ENCODE data around the gene TBC1D22A.
A peak's percentile ranks its signal among the peaks of the same experiment; 100 is the strongest.

Gene TBC1D22A

GRCh38 chr22:47105085-47105484 is 342.6 kb downstream of the TBC1D22A start:
- H3K9me3 ChIP-seq (ENCODE audit: control insufficient read depth, low read length), result no peaks in the 10 kb centered on the region
- no peaks in the 10 kb centered on the region for H3K36me3 ChIP-seq (ENCODE audit: control insufficient read depth, insufficient read depth, low read length, severe bottlenecking)
- DNase-seq (ENCODE audit: low read depth), result no peak
- H3K4me3 ChIP-seq (ENCODE audit: low read length), result no peak overlapping the region
- H3K9ac ChIP-seq (ENCODE audit: low read length), result no peak overlapping the region
- no peaks in the 10 kb centered on the region for H3K27me3 ChIP-seq (replicated peaks; ENCODE audit: control insufficient read depth, insufficient read depth, low read length)
- H3K4me1 ChIP-seq (ENCODE audit: control insufficient read depth, insufficient read depth, low read length), result peaks cover 12% of the 10 kb centered on the region

DNA sequence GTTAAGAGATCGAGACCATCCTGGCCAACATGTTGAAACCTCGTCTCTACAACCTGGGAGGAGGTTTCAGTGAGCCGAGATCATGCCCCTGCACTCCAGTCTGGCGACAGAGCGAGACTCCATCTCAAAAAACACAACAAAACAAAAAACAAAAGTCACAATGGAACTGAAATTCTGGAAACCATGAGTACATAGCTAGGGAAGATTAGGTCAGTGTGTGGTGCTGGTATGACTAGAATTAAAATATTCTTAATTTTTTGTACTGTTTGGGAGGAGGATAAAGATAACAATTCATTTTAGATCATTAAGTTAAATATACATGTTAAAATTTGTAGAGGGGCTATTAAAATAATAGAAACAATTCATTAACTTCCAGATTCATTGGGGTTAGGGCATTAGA is 344.4 kb downstream of the TBC1D22A start:
- Histone ChIP-seq H3K9me3 (ENCODE audit: control insufficient read depth, low read length) (no peaks in the 10 kb centered on the region), H3K9ac (ENCODE audit: low read length) (no peak overlapping the region), H3K4me1 (ENCODE audit: control insufficient read depth, insufficient read depth, low read length) (peaks cover 23% of the 10 kb centered on the region), H3K4me3 (ENCODE audit: low read length) (no peak overlapping the region), H3K36me3 (ENCODE audit: control insufficient read depth, insufficient read depth, low read length, severe bottlenecking) (peaks cover 2% of the 10 kb centered on the region), H3K27me3 (replicated peaks; ENCODE audit: control insufficient read depth, insufficient read depth, low read length) (no peaks in the 10 kb centered on the region)
- DNase-seq (ENCODE audit: low read depth), result no peak

DNA sequence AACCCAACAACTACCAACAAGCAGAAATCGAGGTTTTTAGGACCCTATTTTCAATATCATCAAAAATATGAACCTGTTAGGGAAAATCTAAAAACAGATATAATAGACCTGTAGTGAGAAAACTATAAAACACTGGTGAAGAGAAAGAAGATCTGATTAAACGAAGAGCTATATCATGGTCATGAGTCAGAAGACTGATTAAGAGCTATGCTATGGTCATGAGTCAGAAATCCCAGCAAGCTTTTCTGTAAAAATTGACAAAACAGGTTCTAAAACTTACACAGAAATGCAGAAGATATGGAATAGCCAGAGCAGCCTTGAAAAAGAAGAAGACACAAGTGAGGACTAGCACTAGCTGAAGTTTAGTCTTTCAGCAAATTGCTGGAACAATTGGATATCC is 345.0 kb downstream of the TBC1D22A start:
- DNase-seq (ENCODE audit: low read depth), result peak; percentile 71
- Histone ChIP-seq H3K4me1 (ENCODE audit: control insufficient read depth, insufficient read depth, low read length) (peaks cover 23% of the 10 kb centered on the region), H3K9me3 (ENCODE audit: control insufficient read depth, low read length) (no peaks in the 10 kb centered on the region)

DNA sequence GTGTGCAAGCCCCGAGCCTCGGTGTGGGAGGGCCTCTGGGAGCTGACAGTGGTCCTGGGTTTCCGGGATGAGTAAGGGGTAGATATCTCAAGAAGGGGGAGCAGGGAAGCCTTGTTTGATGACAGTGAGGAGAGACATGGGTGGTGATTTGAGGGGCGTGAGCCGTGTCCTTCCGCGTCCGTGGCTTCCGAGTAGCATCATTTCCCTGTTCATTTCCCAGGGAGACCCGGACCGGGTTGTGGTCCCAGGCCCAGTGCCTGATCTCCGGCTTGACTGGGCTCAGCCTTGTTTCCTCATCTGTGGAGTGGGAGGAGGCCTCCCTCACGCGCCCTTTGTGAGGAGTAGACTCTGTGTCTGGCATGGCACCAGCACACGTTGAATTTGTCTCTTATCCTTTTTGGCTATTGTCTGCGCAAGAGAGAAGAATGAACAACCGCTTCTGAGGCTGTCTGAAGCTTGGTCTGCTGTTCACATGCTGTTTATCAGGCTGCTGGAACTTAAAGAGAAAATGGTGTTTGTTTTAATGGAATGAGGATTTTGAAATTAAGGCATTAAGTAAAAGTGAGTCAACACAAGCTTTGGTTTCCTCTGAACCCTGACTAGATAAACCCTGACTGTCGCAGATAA is 348.5 kb downstream of the TBC1D22A start:
- Histone ChIP-seq H3K4me1 (ENCODE audit: control insufficient read depth, insufficient read depth, low read length) (peaks cover 23% of the 10 kb centered on the region), H3K9ac (ENCODE audit: low read length) (no peak overlapping the region), H3K36me3 (ENCODE audit: control insufficient read depth, insufficient read depth, low read length, severe bottlenecking) (peaks cover 3% of the 10 kb centered on the region), H3K4me3 (ENCODE audit: low read length) (no peak overlapping the region), H3K9me3 (ENCODE audit: control insufficient read depth, low read length) (no peaks in the 10 kb centered on the region), H3K27me3 (replicated peaks; ENCODE audit: control insufficient read depth, insufficient read depth, low read length) (no peaks in the 10 kb centered on the region)
- no peak for DNase-seq (ENCODE audit: low read depth)

More for the DNA sequence above, 345.0 kb downstream of the TBC1D22A start:
- no peak overlapping the region for H3K9ac ChIP-seq (ENCODE audit: low read length)
- H3K27me3 ChIP-seq (replicated peaks; ENCODE audit: control insufficient read depth, insufficient read depth, low read length), result no peaks in the 10 kb centered on the region
- peaks cover 3% of the 10 kb centered on the region for H3K36me3 ChIP-seq (ENCODE audit: control insufficient read depth, insufficient read depth, low read length, severe bottlenecking)
- H3K4me3 ChIP-seq (ENCODE audit: low read length), result no peak overlapping the region

GRCh38 chr22:47111626-47112581 is 349.5 kb downstream of the TBC1D22A start:
- no peak for DNase-seq (ENCODE audit: low read depth)
- H3K9ac ChIP-seq (ENCODE audit: low read length), result no peak overlapping the region
- peaks cover 20% of the 10 kb centered on the region for H3K4me1 ChIP-seq (ENCODE audit: control insufficient read depth, insufficient read depth, low read length)
- H3K36me3 ChIP-seq (ENCODE audit: control insufficient read depth, insufficient read depth, low read length, severe bottlenecking), result peaks cover 3% of the 10 kb centered on the region
- H3K27me3 ChIP-seq (replicated peaks; ENCODE audit: control insufficient read depth, insufficient read depth, low read length), result no peaks in the 10 kb centered on the region
- no peak overlapping the region for H3K4me3 ChIP-seq (ENCODE audit: low read length)
- H3K9me3 ChIP-seq (ENCODE audit: control insufficient read depth, low read length), result no peaks in the 10 kb centered on the region

DNA sequence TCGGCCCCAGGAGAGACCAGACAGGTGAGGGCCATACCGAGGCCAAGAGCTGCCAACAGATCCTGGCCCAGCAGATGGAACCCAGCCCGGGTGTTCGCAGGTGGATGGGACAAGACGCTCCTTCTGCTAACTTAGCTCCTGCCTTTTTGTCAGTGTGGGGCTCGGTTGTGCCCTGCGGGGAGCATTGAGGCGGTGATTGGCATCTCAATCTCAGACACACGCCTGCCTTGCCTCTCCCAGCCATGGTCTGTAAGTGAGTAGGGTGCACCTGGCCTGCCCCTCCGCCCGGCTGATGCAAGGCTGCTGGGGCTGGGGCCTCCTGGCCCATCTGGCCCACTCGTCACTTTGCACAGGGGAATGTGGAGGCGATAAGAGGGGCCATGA is 350.1 kb downstream of the TBC1D22A start:
- Histone ChIP-seq H3K36me3 (ENCODE audit: control insufficient read depth, insufficient read depth, low read length, severe bottlenecking) (peaks cover 3% of the 10 kb centered on the region), H3K9me3 (ENCODE audit: control insufficient read depth, low read length) (no peaks in the 10 kb centered on the region), H3K27me3 (replicated peaks; ENCODE audit: control insufficient read depth, insufficient read depth, low read length) (no peaks in the 10 kb centered on the region), H3K9ac (ENCODE audit: low read length) (no peak overlapping the region), H3K4me1 (ENCODE audit: control insufficient read depth, insufficient read depth, low read length) (peaks cover 14% of the 10 kb centered on the region), H3K4me3 (ENCODE audit: low read length) (no peak overlapping the region)
- no peak for DNase-seq (ENCODE audit: low read depth)

DNA sequence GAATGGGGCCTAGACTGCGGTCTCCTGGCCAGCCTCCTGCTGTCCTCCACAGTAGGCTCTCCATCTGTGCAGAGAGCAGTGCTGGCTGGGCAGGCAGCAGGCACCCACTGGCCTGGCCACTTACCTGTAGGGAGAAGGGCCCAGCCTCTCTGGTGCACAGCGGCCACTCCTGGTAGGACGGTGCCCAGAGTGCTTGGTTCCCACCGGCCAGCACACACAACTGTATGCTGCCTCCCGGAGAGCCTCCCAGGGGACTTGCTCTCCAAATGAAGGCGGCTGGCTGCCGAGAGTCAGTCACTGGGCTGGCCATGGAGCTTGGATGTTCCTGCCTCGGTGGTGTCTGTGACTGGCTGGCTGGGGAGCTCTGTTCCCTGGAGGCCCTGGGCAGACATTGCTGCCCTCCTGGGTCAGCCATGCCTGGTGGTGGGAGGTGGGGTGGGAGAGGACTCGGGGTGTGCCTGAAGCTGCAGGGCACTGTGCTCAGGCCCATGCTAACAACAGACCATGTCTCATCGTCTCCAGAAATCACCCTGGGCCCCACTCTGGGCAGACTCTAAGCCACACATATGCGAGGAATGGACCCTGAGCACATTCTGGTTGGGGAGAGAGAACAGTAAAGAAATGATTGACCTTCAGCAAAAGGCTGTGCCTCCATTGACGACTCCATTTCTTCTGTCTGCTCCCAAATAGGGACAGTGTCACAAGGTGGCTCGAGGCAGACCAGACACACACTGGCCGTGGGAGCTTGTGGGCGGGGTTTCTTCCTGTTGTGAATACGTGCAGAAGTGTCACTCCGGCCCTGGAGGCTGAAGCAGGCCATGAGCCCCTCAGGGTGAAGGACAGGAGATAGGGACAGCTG is 350.8 kb downstream of the TBC1D22A start:
- Histone ChIP-seq H3K36me3 (ENCODE audit: control insufficient read depth, insufficient read depth, low read length, severe bottlenecking) (peaks cover 3% of the 10 kb centered on the region), H3K4me1 (ENCODE audit: control insufficient read depth, insufficient read depth, low read length) (peaks cover 11% of the 10 kb centered on the region), H3K4me3 (ENCODE audit: low read length) (no peak overlapping the region), H3K27me3 (replicated peaks; ENCODE audit: control insufficient read depth, insufficient read depth, low read length) (no peaks in the 10 kb centered on the region), H3K9me3 (ENCODE audit: control insufficient read depth, low read length) (no peaks in the 10 kb centered on the region), H3K9ac (ENCODE audit: low read length) (no peak overlapping the region)
- no peak for DNase-seq (ENCODE audit: low read depth)

GRCh38 chr22:47113853-47114415 is 351.5 kb downstream of the TBC1D22A start:
- H3K4me1 ChIP-seq (ENCODE audit: control insufficient read depth, insufficient read depth, low read length), result peaks cover 11% of the 10 kb centered on the region
- peaks cover 3% of the 10 kb centered on the region for H3K36me3 ChIP-seq (ENCODE audit: control insufficient read depth, insufficient read depth, low read length, severe bottlenecking)
- no peak overlapping the region for H3K9ac ChIP-seq (ENCODE audit: low read length)
- H3K4me3 ChIP-seq (ENCODE audit: low read length), result no peak overlapping the region
- H3K27me3 ChIP-seq (replicated peaks; ENCODE audit: control insufficient read depth, insufficient read depth, low read length), result no peaks in the 10 kb centered on the region
- no peaks in the 10 kb centered on the region for H3K9me3 ChIP-seq (ENCODE audit: control insufficient read depth, low read length)
- DNase-seq (ENCODE audit: low read depth), result no peak

GRCh38 chr22:47114813-47115517 is 352.5 kb downstream of the TBC1D22A start:
- peaks cover 3% of the 10 kb centered on the region for H3K36me3 ChIP-seq (ENCODE audit: control insufficient read depth, insufficient read depth, low read length, severe bottlenecking)
- H3K27me3 ChIP-seq (replicated peaks; ENCODE audit: control insufficient read depth, insufficient read depth, low read length), result no peaks in the 10 kb centered on the region
- H3K9me3 ChIP-seq (ENCODE audit: control insufficient read depth, low read length), result no peaks in the 10 kb centered on the region
- no peak overlapping the region for H3K4me3 ChIP-seq (ENCODE audit: low read length)
- H3K4me1 ChIP-seq (ENCODE audit: control insufficient read depth, insufficient read depth, low read length), result peaks cover 11% of the 10 kb centered on the region
- no peak for DNase-seq (ENCODE audit: low read depth)
- no peak overlapping the region for H3K9ac ChIP-seq (ENCODE audit: low read length)

DNA sequence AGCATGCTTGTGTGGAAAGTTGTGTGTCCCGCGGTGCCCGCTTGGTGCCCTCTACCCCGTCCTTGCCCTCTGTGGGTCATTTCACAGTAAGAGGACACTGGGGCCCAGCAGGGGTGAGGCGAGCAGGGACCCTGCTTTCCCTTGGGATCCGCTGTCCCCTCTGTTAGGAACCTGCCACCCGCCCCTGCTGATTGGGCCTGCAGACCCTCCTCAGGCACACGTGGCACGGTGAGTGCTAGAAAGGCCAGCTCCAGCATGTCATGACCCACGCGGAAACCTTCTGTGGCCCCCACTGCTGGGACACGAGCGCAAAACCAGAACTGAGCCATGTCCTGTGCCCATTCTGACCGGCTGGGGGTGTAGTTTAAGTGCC is 353.1 kb downstream of the TBC1D22A start:
- Histone ChIP-seq H3K4me3 (ENCODE audit: low read length) (no peak overlapping the region), H3K4me1 (ENCODE audit: control insufficient read depth, insufficient read depth, low read length) (peaks cover 11% of the 10 kb centered on the region), H3K27me3 (replicated peaks; ENCODE audit: control insufficient read depth, insufficient read depth, low read length) (no peaks in the 10 kb centered on the region), H3K36me3 (ENCODE audit: control insufficient read depth, insufficient read depth, low read length, severe bottlenecking) (peaks cover 3% of the 10 kb centered on the region), H3K9me3 (ENCODE audit: control insufficient read depth, low read length) (no peaks in the 10 kb centered on the region), H3K9ac (ENCODE audit: low read length) (no peak overlapping the region)
- no peak for DNase-seq (ENCODE audit: low read depth)

All from adipocyte (in vitro differentiated cells).